ENCODE data around the gene ASPRV1.

Gene ASPRV1

DNA sequence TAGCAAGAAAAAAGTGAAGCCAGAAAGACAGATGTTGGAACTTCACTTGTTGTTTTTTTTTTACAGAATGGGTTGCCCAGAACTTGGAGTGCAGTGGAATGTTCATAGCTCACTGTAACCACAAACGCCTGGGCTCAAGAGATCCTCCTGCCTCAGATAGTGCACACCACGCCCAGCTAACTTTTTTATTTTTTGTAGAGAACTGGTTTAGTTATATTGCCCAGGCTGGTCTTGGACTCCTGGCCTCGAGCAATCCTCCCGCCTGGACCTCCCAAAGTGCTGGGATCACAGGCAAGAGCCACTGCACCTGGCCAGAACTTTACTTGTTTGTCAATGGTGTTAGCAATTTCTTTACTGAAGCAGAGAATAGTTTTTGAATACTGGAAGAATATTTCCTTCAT, 11.9 kb upstream of the ASPRV1 start:
- TF ChIP-seq SIN3A (IDR thresholded peaks at IDR 0.05; ENCODE audit: borderline replicate concordance, insufficient read depth, low read length) (no peak), FOXP2 (optimal IDR thresholded peaks at IDR 0.05; ENCODE audit: borderline replicate concordance, extremely low read depth, extremely low read length, insufficient read depth) (no peak), POLR2AphosphoS5 (IDR thresholded peaks at IDR 0.05; ENCODE audit: low read depth, low read length) (no peak), TAF1 (IDR thresholded peaks at IDR 0.05; ENCODE audit: borderline replicate concordance, insufficient read depth, low read length) (no peak)
- TF ChIP-seq, protein P1, sequence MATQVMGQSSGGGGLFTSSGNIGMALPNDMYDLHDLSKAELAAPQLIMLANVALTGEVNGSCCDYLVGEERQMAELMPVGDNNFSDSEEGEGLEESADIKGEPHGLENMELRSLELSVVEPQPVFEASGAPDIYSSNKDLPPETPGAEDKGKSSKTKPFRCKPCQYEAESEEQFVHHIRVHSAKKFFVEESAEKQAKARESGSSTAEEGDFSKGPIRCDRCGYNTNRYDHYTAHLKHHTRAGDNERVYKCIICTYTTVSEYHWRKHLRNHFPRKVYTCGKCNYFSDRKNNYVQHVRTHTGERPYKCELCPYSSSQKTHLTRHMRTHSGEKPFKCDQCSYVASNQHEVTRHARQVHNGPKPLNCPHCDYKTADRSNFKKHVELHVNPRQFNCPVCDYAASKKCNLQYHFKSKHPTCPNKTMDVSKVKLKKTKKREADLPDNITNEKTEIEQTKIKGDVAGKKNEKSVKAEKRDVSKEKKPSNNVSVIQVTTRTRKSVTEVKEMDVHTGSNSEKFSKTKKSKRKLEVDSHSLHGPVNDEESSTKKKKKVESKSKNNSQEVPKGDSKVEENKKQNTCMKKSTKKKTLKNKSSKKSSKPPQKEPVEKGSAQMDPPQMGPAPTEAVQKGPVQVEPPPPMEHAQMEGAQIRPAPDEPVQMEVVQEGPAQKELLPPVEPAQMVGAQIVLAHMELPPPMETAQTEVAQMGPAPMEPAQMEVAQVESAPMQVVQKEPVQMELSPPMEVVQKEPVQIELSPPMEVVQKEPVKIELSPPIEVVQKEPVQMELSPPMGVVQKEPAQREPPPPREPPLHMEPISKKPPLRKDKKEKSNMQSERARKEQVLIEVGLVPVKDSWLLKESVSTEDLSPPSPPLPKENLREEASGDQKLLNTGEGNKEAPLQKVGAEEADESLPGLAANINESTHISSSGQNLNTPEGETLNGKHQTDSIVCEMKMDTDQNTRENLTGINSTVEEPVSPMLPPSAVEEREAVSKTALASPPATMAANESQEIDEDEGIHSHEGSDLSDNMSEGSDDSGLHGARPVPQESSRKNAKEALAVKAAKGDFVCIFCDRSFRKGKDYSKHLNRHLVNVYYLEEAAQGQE (IDR thresholded peaks at IDR 0.05; ENCODE audit: insufficient read depth in 1 of 2, low read depth in 2 of 2, low read length in 2 of 2), result no peak

DNA sequence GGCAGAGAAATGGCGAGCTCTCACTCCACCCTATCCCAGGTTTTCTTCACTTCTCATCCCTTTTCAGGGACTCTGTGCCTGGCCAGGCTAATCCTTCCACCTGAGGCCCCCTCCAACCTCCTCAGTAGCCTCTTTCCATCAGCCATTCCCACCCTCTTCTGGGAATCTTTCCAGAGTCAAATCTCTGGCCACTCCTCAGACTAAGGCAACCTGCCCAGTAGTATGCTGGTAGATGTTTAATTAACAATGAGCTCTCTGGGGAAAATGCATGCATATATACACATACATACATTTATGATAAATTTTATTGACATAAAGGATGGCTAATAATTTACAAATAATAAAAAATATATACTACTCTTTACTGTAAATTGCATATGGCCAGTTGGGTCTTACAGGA, 11.4 kb upstream of the ASPRV1 start:
- TF ChIP-seq POLR2AphosphoS5 (IDR thresholded peaks at IDR 0.05; ENCODE audit: low read depth, low read length) (no peak), SIN3A (IDR thresholded peaks at IDR 0.05; ENCODE audit: borderline replicate concordance, insufficient read depth, low read length) (no peak), TAF1 (IDR thresholded peaks at IDR 0.05; ENCODE audit: borderline replicate concordance, insufficient read depth, low read length) (no peak), FOXP2 (optimal IDR thresholded peaks at IDR 0.05; ENCODE audit: borderline replicate concordance, extremely low read depth, extremely low read length, insufficient read depth) (no peak)
- TF ChIP-seq, protein P1 (IDR thresholded peaks at IDR 0.05; ENCODE audit: insufficient read depth in 1 of 2, low read depth in 2 of 2, low read length in 2 of 2), result no peak

DNA sequence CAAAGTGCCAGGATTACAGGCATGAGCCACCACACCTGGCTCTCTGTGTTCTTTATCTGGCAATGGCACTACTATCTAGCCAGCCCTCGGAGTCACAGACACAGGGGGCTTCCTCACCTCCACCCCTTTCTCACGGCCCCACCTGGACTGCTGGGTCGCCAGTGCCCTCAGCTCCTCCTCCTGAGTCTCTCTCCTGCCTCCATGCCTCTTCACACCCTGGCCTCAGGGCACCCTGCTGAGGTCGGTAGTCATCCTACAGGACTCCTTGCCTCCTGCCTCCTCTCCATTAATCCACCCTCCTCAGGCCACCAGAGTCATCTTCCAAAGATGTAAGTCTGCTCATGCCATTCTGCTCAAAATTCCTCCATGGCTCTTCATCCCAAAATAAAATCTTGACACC, 8.6 kb upstream of the ASPRV1 start:
- TF ChIP-seq SIN3A (IDR thresholded peaks at IDR 0.05; ENCODE audit: borderline replicate concordance, insufficient read depth, low read length) (no peak), FOXP2 (optimal IDR thresholded peaks at IDR 0.05; ENCODE audit: borderline replicate concordance, extremely low read depth, extremely low read length, insufficient read depth) (no peak), TAF1 (IDR thresholded peaks at IDR 0.05; ENCODE audit: borderline replicate concordance, insufficient read depth, low read length) (no peak), POLR2AphosphoS5 (IDR thresholded peaks at IDR 0.05; ENCODE audit: low read depth, low read length) (no peak)
- TF ChIP-seq, protein P1 (IDR thresholded peaks at IDR 0.05; ENCODE audit: insufficient read depth in 1 of 2, low read depth in 2 of 2, low read length in 2 of 2), result no peak

DNA sequence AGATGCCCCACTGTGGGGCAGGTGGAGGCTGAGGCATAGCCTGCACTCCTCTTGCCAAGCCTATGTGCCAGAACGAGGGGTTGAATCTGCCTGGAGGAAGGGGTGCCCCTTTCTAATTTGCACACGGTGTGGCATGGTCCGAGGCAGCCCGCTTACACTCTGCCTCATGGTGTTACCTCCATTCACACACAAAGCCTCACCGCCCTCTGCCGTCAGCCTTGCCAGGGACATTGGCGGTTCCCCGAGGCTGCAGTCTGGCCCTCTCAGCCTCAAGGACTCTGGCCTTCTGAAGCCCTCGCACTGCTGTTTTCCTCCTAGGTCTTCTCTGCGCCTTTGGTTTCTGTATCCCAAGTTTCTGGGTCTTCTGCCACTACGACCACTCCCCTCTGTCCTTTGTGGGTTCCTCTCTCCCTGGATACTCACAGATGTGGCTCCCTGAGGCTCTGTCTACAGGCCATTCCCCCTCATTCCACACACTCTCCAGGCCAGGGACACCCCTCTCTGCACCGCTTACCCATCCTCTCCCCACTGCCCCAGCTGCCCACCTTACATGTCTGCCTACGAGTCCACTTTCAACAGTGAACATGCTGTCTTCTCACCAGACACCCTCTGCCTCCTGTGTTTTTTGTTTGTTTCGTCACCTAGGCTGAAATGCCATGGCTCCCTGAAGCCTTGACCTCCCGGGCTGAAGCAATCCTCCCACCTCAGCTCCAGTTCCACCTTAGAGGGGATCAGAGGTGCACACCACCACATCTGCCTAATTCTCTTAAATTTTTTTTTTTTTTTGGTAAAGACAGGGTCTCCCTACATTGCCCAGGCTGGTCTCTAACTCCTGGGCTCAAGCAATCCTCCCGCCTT, 7.9 kb upstream of the ASPRV1 start:
- TF ChIP-seq SIN3A (IDR thresholded peaks at IDR 0.05; ENCODE audit: borderline replicate concordance, insufficient read depth, low read length), result no peak
- TF ChIP-seq, protein P1 (IDR thresholded peaks at IDR 0.05; ENCODE audit: insufficient read depth in 1 of 2, low read depth in 2 of 2, low read length in 2 of 2), result no peak
- no peak for TF ChIP-seq POLR2AphosphoS5 (IDR thresholded peaks at IDR 0.05; ENCODE audit: low read depth, low read length)
- TF ChIP-seq FOXP2 (optimal IDR thresholded peaks at IDR 0.05; ENCODE audit: borderline replicate concordance, extremely low read depth, extremely low read length, insufficient read depth), result no peak
- no peak for TF ChIP-seq TAF1 (IDR thresholded peaks at IDR 0.05; ENCODE audit: borderline replicate concordance, insufficient read depth, low read length)

All from PFSK-1 (cell line).